ENCODE data around the gene TUSC2. TPM values are rescaled to one million over a fixed set of nuclear protein-coding genes. Genes with fewer than 3 reads are reported as not detected.

The TUSC2 gene
- total RNA-seq, 3 donors from 2014 or later (not counting 1 experiment from before 2014, with no cell fraction given) = 18.4 to 23.4 (median 21.3) TPM

- Histone ChIP-seq H3K27me3 (ENCODE audit: control insufficient read depth, insufficient read depth, low read length) (no peaks in the 10 kb centered on the region), H3K36me3 (ENCODE audit: control insufficient read depth, insufficient read depth, low read length) (peaks cover 2% of the 10 kb centered on the region), H3K27ac (ENCODE audit: low read length) (peak within 1 kb of the TSS; percentile 96), H3K4me1 (ENCODE audit: control insufficient read depth, insufficient read depth, low read length) (peaks cover 27% of the 10 kb centered on the region), H3K4me3 (ENCODE audit: low read length) (peak within 1 kb of the TSS; percentile 99), H3K9me3 (ENCODE audit: control insufficient read depth, insufficient read depth, low read length) (no peaks in the 10 kb centered on the region)
- Mint-ChIP-seq H3K9me3 (no peaks in the 10 kb centered on the region), H3K27ac (peak within 1 kb of the TSS; percentile 95 to 97), H3K4me1 (peaks cover 18 to 33% of the 10 kb centered on the region in 2 donors), H3K4me3 (peak within 1 kb of the TSS; percentile 97), H3K27me3 (ENCODE audit: low read depth in 2 of 2) (no peaks in the 10 kb centered on the region), H3K36me3 (no peaks in the 10 kb centered on the region)
- under 1% methylated on average over 61 of the region's 61 CpGs for WGBS (ENCODE audit: insufficient coverage)
- peak; percentile 99 to 100 for DNase-seq
- ATAC-seq = peak; percentile 90 to 97 (median 91)
- intact Hi-C loops (cut with micrococcal nuclease) = loop anchor here (1.0 to 5.0 kb wide), 3 partner anchors 38 to 61 kb away; partner anchors contain the start of gene TMEM115
- peak; percentile 45 for TF ChIP-seq CTCF (IDR thresholded peaks at IDR 0.05)
Observed at GRCh38 chr3:50298836-50299637, 29.0 kb downstream of the TUSC2 start, which contains the start of the genes HYAL3 and NAA80. TSS of gene HYAL3 (minus strand) at chr3:50299405. CDS start at chr3:50295602, 3,803 bp downstream. TSS of gene NAA80 (minus strand) at chr3:50299405. CDS start at chr3:50297463, 1,942 bp downstream.

GRCh38 chr3:50297896-50298725 lies 29.9 kb downstream of the TUSC2 start:
- 31% methylated on average over 9 of the region's 9 CpGs for WGBS (ENCODE audit: insufficient coverage)
- H3K36me3 ChIP-seq (ENCODE audit: control insufficient read depth, insufficient read depth, low read length) = peaks cover 2% of the 10 kb centered on the region
- no peaks in the 10 kb centered on the region for H3K9me3 ChIP-seq (ENCODE audit: control insufficient read depth, insufficient read depth, low read length)
- intact Hi-C loops (cut with micrococcal nuclease) = loop anchor here (5.0 kb wide), 1 partner anchor 39 kb away; no protein-coding TSS in a partner anchor
- H3K27me3 ChIP-seq (ENCODE audit: control insufficient read depth, insufficient read depth, low read length) = no peaks in the 10 kb centered on the region
- H3K4me1 Mint-ChIP-seq = peaks cover 18 to 33% of the 10 kb centered on the region in 2 donors
- H3K4me3 ChIP-seq (ENCODE audit: low read length) = peak overlapping the region; percentile 99
- no peaks in the 10 kb centered on the region for H3K27me3 Mint-ChIP-seq (ENCODE audit: low read depth in 2 of 2)
- H3K27ac ChIP-seq (ENCODE audit: low read length) = peak overlapping the region; percentile 96
- H3K27ac Mint-ChIP-seq = peak overlapping the region; percentile 95 to 97
- peaks cover 27% of the 10 kb centered on the region for H3K4me1 ChIP-seq (ENCODE audit: control insufficient read depth, insufficient read depth, low read length)
- peak overlapping the region; percentile 49 for H3K4me3 Mint-ChIP-seq
- TF ChIP-seq CTCF (IDR thresholded peaks at IDR 0.05) = no peak
- ATAC-seq (no peak), DNase-seq (peak in 1 of 2 donors; percentile 42)
- no peaks in the 10 kb centered on the region for H3K36me3 Mint-ChIP-seq
- H3K9me3 Mint-ChIP-seq = no peaks in the 10 kb centered on the region

DNA sequence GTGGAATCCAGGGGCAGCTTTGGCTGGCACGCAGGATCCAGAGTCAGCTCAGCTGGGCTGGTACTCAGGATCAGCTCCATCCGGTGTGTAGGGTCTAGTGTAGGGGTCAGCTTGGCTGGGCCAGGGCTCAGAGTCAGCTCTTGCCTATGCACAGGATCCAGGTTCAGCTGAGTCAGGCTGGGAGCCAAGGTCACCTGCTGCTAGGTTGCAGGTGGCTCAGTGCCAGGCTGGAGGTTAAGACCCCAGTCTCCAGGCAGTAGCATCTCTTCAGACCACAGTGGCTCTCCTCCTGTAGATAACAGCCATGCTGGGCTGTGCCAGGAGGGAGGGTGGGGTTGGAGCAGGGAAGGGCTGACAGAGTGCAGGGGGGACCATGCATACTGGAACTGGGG lies 30.6 kb downstream of the TUSC2 start:
- intact Hi-C loops (cut with micrococcal nuclease) = loop anchor here (5.0 kb wide), 1 partner anchor 40 kb away; no protein-coding TSS in a partner anchor
- H3K4me1 Mint-ChIP-seq = peaks cover 25 to 40% of the 10 kb centered on the region in 2 donors
- Histone ChIP-seq H3K4me1 (ENCODE audit: control insufficient read depth, insufficient read depth, low read length) (peaks cover 34% of the 10 kb centered on the region), H3K27me3 (ENCODE audit: control insufficient read depth, insufficient read depth, low read length) (no peaks in the 10 kb centered on the region), H3K27ac (ENCODE audit: low read length) (no peak overlapping the region), H3K36me3 (ENCODE audit: control insufficient read depth, insufficient read depth, low read length) (peaks cover 2% of the 10 kb centered on the region), H3K4me3 (ENCODE audit: low read length) (no peak overlapping the region), H3K9me3 (ENCODE audit: control insufficient read depth, insufficient read depth, low read length) (no peaks in the 10 kb centered on the region)
- no peak for ATAC-seq
- 95% methylated on average over 2 of the region's 2 CpGs for WGBS (ENCODE audit: insufficient coverage)
- peak in 1 of 2 donors; percentile 28 for DNase-seq
- H3K27me3 Mint-ChIP-seq (ENCODE audit: low read depth in 2 of 2) = no peaks in the 10 kb centered on the region
- H3K36me3 Mint-ChIP-seq = no peaks in the 10 kb centered on the region
- H3K9me3 Mint-ChIP-seq = no peaks in the 10 kb centered on the region
- peak overlapping the region in 1 of 2 donors; percentile 97 for H3K27ac Mint-ChIP-seq
- H3K4me3 Mint-ChIP-seq = no peak overlapping the region
- TF ChIP-seq CTCF (IDR thresholded peaks at IDR 0.05) = no peak

Data from natural killer cell (primary cell).